DMS114 treated with DMSO at 0.1 percent for 48 hours (cell line): ENCODE results near the gene CRYBA2.

Source experiments
- DNase-seq: peaks from one replicate; lab custom pipeline; 2025; ENCODE audit not compliant: unreplicated experiment; lab: John Stamatoyannopoulos, UW

The CRYBA2 gene, protein sequence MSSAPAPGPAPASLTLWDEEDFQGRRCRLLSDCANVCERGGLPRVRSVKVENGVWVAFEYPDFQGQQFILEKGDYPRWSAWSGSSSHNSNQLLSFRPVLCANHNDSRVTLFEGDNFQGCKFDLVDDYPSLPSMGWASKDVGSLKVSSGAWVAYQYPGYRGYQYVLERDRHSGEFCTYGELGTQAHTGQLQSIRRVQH

DNA sequence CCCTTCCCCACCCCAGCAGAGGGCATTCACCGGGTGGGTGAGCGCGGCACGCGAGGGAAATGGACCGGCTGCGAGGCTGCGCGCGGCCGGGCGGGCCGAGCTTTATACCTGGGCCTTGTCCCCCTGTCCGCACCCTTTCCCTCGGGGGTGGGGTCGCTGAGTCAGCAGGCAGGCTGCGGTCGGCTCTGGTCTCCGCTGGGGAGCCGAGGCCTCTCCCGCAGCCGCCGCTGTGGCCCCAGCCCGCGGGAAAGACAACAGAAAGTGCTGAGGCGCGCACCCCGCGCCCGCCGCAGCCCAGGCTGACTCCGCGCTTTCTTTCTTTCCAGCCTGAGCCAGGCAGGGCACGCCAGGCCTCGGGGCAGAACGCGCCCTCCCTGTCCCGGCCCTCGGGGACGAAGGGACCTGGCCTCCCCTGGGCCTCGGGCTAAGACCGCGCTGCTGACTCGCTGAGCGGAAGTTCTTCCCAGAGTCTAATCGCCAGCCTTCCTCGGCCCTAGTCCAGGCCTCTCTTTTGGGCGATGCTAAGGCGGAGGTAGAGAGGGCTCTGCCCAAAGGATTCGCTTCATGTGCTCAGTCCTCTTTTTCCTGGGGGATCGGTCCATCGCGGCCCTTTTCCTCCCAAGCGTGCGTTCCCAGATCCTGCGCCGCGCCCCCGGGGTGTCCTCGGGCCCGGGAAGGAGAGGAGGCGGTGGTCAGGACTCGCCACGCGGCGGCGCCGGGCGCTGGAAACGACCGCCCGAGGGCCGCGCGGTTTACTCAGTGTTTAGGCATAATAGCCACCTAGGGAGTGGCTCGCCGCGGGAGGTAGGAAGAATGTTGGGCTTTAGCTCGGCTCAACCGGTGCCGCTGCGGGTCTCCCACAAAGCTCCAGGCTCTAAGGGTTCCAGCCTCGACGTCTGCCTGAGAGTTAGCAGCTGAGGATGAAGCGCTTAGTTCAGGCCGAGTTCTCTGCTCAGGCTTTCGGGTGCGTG, at the start of gene CRYBA2:
CRYBA2 (minus strand) TSS at position 78 of the 971 bp plus-strand sequence. CDS start 246 bp downstream, outside the sequence.
- DNase-seq, result no peak

DNA sequence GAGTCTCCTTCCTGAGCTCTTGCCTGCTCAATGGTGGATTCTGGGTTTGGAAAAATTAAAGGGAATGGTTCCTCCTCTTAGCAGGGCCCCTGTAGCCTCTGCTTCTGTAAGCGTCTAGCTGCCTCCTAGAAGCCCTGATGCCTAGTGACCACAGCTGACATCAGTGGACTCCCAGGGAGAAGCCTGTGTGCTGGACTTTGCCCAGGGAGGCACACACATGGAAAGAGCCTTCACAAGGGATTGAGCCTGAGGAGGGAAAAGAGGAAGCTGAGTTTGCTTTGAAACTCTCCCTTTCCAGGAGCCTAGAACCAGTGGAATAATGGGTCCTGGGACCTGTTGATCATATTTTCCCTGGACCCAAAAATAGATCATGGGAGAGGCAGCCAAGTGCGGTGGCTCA, 49.5 kb upstream of the CRYBA2 start:
- no peak for DNase-seq

DNA sequence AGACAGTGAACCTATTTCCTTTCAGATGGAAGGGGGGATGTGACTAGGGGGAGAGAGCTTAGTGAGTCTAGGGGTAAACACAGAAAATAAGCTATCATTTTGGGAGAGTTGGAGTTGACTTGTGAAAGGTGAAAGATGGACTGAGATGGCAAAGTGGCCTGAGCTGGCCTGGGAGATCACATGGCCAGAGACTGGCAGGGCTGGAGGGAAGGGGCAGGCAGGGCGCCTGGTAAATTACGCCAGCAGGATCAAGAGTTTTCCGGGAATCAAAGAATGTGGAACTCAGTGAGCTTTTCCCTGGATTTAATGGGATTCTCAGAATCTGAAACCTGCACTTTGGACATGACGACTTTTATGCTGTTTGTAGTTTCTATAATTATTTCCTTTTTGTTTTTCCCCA, 48.9 kb upstream of the CRYBA2 start:
- DNase-seq, result no peak

DNA sequence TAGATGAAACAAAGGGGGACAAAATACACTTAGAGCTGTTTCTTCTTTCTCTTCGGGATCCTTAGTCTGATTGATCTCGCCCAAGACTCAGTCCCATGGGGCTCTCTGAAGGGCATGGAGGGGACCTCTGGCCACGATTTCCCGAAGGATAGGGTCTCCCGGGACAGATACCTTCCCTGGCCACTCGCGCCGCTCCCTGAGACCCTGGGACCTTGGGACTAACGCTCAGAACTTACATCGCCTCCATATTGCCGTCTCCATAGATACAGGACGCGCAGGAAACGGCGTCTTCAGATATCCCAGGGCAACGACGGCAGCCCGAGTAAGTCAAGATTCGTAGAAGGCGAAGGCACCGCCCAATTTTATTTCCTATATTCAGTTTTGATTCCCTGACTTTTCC, 48.0 kb upstream of the CRYBA2 start, which contains the start of gene CFAP65:
CFAP65 (minus strand) TSS at position 265 of the 400 bp plus-strand sequence. CDS start 2,468 bp downstream, outside the sequence.
- DNase-seq, result peak; percentile 68

DNA sequence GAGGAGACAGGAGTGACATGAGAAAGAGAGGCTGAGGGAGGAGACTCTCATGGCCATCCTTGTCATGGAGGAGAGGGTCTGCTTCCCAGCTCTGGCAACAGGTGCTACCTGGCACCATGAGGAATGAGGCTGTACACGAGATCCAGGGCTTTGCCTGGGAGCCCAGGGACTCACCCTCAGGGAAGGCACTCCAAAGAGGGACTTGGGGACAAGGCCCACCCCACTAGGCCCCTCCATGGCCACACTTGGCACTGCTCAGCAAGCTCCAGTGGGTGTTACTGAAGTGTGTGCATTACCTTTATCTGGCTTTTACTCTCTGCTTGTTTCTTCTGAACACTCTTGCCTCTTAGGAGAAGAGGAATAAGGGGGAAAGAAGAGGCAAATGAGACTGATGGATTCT, 45.4 kb upstream of the CRYBA2 start:
- DNase-seq, result no peak

DNA sequence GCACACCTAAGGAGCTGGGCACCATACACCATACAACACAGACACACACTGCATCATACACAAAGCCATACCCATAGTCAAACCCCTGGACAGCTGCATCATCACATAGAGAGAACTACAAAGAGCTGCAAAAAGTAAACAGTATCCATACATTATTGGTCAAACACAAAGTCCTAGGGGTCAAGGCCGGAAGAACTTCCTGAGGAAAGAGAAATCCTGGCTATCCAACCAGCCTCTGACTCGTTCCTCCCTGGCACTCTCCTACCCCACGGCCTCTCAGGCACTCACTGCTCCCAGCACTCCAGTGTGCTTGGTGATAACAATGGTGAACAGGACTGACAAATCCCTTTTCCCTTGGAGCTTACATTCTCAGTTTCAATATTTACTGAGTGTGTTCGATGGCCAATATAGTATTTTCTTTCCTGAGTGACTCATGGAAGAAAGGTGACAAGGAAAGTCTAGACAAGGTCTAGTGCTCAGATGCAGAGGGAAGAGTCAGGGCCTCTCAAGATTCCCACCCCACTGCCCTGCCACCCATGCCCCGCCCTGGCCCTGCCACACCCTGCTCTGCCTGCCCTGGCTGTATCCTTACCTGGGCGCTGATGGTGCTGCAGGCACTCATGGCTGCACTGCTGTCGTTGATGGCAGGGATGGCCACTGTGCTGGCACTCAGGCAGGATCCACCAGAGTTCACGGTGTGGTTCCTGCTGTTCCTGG, 44.7 kb upstream of the CRYBA2 start:
- no peak for DNase-seq

DNA sequence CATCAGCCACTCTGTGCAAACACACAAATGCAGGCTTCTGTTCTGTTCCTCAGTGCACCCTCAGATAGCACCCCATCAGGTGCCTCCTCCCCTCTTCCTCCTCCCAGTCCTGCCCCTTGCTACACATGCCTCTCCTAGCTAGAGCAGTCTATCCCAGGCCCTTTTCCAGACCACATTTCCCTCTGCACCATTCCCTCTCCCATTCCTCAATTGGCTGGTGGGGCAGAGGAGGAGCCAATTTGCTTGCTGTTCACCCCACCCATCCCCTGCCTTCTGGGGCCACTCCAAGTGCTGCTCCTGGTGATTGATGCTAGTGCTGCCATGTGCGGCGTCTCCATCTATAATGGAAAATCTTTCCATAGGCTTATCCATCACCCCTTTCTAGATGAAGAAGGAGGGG, 42.7 kb upstream of the CRYBA2 start:
- no peak for DNase-seq

DNA sequence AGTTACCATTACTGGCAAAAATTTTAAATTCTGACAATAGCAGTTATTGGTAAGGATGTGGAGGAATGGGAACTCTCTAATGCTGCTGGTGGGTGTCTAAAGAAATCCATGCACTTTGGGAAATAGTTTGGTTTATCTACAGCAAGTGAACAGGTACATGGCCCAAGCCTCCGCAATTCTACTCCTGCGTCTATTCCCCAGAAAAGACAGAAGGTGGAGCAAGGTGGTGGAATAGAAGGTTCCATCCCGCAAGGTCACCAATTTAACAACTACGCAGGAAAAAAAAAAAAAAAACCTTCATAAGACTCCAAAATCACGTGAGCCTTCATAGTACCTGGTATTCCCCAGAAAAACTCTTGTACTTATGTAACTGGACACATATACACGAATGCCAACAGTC, 41.6 kb upstream of the CRYBA2 start:
- no peak for DNase-seq

DNA sequence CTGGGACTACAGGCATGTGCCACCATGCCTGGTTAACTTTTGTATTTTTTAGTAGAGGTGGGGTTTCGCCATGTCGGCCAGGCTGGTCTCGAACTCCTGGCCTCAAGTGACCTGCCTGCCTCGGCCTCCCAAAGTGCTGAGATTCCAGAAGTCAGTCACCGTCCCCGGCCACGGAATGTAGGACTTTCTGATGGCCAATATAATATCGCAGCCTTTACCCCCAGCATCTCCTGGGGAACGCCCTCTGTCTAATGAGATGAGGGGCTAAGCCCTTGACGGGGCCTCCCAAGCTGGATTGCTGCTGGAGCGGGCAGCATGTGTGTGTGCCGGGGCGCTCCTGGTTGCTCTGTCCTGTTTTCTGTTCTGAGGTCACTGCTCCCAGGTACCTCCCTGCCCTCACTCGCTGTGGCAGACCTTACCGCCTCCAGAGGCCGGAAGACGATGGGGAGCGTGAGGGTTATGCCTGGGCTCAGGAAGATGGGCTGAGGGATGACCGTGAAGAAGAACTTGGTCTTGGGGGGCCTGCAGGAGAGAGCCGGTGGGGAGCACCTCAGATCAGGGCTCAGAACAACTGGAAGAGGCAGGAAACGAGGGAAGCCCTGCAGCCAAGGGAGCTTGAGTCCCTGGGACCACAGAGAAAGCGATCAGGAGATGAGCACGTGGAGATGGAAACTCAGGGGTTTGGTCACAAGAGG, 39.0 kb upstream of the CRYBA2 start:
- no peak for DNase-seq

DNA sequence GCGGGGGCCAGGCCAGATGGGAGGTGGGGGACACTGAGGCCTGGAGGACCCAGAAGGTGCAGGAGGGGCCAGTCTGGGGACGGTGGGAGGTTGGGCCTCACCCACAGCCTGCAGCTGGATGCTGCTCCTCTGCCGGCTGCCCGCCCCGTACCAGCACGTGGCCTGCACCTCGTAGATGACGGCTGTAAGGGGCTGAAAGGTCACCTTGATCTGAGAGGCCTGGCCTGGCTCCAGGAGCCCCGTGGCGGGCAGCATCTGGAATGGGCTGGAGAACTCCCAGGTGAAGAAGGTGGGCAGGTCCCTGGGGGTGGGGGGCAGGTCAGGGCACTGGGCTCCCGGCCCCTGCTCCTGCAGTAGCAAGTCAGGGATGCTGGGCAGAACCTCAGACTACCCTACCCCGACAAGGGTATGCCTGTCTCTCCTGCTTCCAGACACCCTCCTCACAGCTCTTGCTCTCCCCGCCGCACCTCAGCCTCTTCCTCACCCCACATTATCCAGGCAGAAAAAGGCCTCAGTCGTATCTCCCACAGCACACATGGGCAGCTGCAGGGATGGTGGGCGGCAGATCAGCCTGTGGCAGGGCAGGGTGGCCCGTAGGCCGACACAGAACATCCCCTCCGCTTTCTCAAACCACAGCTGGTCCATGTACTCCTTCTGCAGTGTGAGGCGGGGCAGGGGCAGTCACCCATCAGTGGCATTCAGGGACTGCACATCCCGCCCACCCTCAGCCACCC, 38.0 kb upstream of the CRYBA2 start:
- no peak for DNase-seq

DNA sequence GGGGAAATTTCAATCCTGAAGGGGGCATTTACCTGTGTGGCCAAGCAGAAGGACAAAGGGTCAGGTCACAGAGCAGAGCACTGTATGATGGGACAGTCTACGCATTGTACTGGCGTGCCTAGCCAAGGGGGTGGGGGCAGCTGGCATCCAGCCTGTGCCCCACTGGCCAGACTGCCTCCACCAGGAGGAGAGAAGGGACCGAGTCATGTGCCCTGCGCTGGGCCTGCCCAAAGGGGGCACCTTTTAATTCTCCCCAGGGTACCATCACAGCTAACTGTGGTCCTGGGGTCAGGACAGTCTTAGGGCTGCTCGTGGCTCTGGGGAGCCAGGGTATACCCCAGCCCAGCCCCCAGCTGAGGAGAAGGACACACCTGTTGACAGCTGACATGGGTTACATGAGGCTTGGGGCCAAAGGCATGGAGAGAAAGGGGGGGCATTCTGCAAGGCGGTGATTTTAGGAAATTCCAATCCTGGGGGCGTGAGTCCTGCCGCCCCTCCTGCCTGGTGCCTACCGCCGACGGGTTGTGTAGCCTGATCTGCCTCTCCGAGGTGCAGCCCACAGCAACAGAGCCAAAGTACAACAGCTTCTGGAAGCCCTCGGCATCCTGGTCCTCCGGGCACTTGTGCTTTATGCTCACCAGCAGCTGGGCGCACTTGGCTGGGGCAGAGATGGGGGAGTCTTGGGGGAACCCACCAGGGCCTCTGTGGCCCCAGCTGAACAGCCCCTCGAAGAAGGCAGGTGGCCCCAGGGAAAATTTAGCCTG, 37.1 kb upstream of the CRYBA2 start:
- DNase-seq, result no peak

DNA sequence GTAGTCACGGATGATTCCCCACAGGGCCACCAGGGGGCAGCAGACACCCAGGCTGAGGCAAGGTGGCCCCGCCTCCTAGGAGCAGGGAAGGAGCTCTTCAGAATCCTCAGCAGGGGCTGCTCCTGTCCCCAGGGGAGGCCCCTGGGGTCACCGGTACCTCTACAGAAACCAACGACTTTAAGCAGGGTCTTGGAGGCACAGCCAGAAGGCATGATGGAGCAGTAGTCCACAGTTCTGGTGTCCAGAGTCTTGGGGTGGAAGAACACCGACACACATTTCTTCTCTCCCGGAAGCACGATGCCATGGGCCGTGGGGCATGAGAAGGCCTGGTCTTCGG, 36.6 kb upstream of the CRYBA2 start:
- DNase-seq, result peak; percentile 53

DNA sequence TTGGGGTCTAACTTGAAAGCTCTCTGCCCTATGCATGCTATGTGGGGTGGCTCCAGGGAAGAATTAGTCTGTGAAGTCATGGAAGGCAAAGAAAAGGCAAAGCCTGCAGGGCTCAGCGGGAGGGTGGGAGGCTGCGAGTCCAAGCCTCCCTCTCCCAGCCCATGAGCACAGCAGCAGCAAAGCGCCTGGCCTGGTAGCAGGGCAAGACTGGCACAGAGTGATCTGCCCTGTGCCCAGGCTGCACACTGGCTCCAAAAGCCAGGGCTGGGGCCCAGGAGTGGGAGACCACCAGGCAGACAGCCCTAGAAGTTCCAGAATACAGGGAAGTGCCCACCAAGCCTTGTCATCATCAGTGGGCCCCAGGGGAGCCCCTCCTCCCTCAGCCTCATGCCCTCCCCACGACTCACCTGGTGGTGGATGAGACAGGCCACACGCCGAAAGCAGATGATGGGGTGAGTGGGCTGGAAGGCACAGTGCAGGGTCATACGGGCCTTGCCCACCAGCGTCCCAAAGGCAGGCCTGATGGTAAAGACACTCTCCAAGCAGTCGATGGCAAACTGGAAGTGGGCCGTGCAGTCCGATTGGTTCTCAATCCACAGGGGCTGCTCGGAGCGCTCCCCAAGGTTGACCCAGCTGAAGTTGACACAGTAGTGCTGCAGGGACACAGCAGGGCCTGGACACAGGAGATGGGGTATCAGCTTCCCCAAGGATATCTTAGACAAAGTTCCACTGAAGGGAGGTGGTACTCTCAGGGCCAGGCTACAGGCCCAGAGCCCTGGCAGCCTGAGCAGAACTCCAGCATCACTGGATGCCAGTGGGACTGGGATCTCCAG, 36.0 kb upstream of the CRYBA2 start:
- DNase-seq, result no peak

DNA sequence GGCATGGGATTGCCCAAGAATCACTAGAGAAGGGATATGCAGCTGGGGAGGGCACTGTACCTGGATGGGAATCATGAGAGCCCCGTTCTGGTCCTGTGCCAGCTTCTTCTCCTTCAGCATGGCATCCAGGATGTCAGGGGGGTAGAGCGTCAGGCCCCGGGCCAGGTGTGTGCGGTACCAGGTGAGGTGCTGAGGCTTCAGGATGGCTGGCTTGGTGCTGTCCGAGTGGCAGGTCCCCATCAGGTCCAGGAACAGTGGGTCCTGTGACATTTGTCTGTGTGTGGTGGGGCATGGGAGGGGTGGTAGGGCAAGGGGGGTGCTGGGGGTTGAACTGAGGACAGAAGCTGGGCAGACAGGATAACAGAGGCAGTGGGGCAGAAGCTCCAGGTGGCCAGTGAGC, 34.9 kb upstream of the CRYBA2 start:
- no peak for DNase-seq

DNA sequence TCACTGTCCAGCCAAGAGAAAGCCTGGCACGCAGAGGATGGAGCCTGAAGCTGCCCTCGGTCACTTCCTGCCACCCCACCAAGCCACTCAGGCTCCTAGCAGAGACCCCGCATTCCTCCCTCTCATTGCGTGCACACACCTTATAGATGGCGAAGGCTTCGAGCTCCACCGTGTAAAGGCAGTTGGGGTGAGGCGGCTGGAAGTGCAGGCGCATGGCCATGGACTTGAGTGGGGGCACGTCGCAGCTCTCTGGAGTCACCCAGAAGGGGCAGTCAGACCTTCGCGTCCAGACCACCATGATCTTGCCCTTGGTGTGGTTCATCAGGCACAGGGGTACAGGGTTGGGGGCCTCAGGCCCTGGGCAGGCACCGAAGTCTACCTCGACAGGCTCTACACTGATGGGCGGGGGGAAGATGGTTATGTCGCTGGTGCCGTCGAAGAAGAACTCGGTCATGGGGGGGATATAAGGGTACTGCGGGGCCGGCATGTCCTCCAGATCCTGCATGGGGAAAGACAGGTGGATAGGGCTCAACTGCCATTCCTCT, 34.4 kb upstream of the CRYBA2 start:
- DNase-seq, result no peak

DNA sequence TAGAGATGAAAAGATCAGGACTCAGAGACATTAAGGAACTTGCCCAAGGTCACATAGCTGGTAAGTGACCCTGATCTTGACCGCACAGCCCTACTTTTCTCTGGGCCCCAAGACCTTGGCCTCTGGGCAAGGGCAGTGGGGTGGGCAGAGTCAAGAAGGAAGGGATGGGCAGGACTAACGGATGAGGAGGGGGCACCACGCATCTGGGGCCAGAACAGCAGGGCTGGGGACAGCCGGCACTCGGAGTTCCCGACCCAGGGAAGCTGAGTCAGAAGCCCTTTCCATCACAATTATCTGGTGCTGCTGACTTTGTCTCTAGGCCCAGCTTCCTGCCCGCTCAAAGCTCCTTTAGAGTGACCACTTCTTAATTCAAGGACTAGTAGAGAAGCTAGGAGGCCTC, 33.7 kb upstream of the CRYBA2 start:
- no peak for DNase-seq

DNA sequence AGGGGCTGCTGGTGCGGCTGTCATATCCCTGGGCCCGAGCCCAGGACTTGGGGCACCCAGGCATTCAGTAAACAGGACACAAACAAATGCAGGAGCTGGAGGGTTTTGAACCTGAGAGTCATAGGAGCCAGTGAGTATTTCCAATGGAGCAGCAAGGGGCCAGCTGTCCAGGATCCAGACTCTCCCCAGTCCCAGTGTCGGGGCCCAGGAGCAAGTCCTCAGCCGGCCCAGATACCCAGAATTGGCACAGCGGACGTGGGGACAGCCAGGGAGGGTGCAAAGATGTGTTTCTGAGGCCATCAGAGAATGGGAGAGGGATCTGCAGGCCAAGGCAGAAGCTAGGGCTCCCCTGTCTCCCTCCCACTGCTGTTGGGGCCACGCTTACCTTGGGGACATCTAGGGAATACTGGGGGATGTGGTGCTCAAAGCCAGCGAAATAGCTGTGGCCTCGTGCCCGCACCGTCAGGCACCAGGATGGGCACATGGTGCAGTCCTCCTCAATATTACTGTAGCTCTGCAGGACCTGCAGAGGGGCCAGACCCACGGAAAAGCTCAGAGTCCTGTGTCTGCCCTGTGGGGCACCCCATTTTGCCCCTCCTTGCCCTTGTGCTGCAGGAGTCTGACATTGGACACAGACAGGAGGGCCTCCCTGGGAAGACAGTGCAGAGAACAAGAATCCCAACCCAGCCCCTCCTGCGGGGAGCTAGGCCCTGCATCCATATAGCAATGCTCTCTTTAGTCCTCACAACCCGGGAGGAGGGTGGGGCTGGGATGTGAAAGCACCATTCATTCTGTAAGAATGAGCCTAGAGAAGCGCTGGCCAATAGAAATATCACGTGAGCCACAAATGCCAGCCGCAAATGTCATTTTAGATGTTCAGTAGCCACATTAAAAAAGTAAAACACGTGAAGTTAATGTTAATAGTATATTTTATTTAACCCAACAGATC, 32.7 kb upstream of the CRYBA2 start:
- no peak for DNase-seq
